DND-41 (cell line): ENCODE measurements around the gene SLAMF7.
"Not testable (repeated sequence)": the region's sequence is repeated elsewhere in the genome, so short reads cannot be mapped to it uniquely, and the experiment has no call there.

Experiments used
- EZH2 ChIP-seq: IDR thresholded peaks from 3 replicates; pipeline ENCODE4 v1.6.1; 2012; ENCODE audit warnings: borderline replicate concordance, low read depth, mild to moderate bottlenecking, moderate library complexity, low read length, inconsistent platforms; ENCODE audit not compliant: severe bottlenecking
- TF ChIP-seq, protein P1 (sequence below): IDR thresholded peaks from 2 replicates; pipeline ENCODE4 v1.5.1; 2012; ENCODE audit warnings: borderline replicate concordance, low read length, moderate library complexity, mild to moderate bottlenecking; ENCODE audit not compliant: poor library complexity, severe bottlenecking; ENCODE audit errors: extremely low read depth

DNA sequence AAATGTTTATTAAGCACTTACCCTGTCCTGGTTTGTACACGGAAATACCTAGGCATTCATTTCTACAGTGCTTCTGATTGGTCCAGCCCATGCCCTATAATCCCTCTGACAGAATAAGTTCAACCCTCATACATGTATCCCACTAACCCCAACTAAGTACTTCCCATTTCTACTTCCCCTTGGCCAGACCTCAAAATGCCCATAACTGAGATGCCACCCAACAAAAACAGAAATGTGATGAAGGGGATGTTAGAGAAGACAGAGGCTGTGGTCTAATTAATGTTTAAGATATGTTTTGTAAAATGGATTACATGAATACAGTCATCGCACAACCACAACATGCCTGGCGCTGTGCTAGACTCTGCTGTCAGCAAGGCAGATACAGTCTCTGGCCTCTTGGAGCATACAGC, 33.8 kb upstream of the SLAMF7 start:
- TF ChIP-seq, protein P1, sequence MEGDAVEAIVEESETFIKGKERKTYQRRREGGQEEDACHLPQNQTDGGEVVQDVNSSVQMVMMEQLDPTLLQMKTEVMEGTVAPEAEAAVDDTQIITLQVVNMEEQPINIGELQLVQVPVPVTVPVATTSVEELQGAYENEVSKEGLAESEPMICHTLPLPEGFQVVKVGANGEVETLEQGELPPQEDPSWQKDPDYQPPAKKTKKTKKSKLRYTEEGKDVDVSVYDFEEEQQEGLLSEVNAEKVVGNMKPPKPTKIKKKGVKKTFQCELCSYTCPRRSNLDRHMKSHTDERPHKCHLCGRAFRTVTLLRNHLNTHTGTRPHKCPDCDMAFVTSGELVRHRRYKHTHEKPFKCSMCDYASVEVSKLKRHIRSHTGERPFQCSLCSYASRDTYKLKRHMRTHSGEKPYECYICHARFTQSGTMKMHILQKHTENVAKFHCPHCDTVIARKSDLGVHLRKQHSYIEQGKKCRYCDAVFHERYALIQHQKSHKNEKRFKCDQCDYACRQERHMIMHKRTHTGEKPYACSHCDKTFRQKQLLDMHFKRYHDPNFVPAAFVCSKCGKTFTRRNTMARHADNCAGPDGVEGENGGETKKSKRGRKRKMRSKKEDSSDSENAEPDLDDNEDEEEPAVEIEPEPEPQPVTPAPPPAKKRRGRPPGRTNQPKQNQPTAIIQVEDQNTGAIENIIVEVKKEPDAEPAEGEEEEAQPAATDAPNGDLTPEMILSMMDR, result not testable (repeated sequence)
- not testable (repeated sequence) for TF ChIP-seq EZH2
